Astrocyte of the cerebellum (primary cell): ENCODE measurements around the gene MEGF6.

Experiments
- DNase-seq: peaks from one replicate; pipeline ENCODE4 v3.0.0-alpha.2; 2011; ENCODE audit warnings: low read depth
- H3K4me3 ChIP-seq: 2 replicates; pipeline ENCODE4 v1.5.1; 2011; ENCODE audit warnings: mild to moderate bottlenecking, low read depth, low read length, moderate library complexity
- in situ Hi-C: cut with HindIII; loops from 2 replicates; pipeline ENCODE4 v1.10.0; 2017; ENCODE audit warnings: low sequenced_read_pairs
- TF ChIP-seq, protein P1 (sequence below): IDR thresholded peaks from 2 replicates; pipeline ENCODE4 v1.5.1; 2012; ENCODE audit warnings: low read length, low read depth, moderate library complexity, mild to moderate bottlenecking; ENCODE audit errors: missing control alignments

The MEGF6 gene

DNA sequence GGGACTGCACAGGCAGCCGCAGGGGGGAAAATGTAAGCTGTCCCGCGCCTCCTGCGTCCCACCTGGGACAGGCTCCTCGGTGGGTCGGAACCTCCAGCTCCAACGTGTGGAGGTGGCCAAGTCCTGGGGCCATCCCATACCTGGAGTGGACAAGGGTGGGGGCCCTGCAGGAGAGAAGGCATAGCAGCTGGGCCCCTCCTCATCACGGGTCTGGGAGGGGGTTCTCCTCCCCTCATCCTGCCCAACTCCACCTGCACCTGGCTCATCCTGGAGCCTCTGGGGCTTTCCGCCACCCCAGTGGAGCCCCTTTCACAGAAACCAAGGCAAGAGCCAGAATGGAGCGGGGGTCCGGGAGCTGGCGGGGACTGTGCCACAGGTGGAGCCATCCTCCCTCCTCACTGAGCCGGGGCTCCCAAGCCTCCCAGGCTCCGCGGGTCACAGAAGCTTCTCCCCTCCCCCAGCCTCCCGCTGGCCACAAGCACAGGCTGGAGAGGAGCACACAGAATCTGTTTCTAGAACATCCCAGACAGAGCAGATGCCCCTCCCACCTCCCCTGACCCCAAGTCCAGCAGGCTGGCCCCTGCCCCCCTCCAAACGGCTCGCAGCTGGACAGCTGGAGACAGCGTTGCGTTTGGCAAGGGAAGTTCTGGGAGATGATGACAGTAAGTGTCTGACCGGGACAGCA lies 65.8 kb downstream of the MEGF6 start:
- in situ Hi-C loops = no loop called here
- H3K4me3 ChIP-seq = no peak overlapping the region
- DNase-seq = no peak
- TF ChIP-seq, protein P1, sequence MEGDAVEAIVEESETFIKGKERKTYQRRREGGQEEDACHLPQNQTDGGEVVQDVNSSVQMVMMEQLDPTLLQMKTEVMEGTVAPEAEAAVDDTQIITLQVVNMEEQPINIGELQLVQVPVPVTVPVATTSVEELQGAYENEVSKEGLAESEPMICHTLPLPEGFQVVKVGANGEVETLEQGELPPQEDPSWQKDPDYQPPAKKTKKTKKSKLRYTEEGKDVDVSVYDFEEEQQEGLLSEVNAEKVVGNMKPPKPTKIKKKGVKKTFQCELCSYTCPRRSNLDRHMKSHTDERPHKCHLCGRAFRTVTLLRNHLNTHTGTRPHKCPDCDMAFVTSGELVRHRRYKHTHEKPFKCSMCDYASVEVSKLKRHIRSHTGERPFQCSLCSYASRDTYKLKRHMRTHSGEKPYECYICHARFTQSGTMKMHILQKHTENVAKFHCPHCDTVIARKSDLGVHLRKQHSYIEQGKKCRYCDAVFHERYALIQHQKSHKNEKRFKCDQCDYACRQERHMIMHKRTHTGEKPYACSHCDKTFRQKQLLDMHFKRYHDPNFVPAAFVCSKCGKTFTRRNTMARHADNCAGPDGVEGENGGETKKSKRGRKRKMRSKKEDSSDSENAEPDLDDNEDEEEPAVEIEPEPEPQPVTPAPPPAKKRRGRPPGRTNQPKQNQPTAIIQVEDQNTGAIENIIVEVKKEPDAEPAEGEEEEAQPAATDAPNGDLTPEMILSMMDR = no peak

DNA sequence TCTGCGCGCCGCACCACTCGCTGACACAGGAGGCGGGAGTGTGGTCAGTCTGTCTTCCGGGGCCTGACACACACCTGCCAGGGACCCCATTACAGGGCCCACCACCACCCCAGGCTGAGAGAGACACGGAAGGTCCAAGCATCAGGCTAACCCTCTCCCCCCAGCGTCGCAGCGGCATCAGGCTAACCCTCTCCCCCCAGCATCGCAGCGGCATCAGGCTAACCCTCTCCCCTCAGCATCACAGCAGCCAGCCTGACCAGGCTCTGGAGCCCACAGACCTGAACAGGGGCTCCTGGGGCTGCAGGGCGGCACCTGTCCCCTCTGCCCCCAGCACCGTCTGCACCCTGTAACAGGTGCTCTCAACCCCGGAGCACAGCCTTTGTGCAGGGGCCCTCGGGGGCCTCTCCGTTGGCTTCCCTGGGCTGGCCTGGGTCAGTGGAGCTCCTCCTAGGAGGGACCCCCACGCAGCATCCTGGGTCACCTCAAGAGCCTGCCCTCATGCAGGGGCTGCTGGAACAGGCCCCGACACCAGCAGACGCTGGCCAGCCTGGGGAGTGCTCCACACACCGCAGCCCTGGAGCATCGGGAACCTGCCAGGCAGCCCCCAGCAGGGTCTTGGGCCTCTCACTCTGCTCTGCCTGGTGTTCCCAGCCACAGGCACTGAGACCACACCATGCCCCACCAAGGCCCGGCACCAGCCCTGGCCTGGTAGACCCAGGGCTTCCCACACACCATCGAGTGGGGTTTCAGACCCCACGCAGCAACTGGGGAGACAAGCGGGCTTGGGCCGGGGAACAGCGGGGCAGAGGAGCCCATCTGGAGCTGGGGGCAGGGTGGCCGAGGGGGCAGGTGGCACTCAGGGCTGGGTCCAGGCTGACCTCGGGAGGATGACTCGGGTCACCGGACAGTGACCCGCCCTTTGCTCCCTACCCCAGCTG lies 67.0 kb downstream of the MEGF6 start:
- H3K4me3 ChIP-seq = no peak overlapping the region
- TF ChIP-seq, protein P1 = no peak
- DNase-seq = no peak
- in situ Hi-C loops = no loop called here

DNA sequence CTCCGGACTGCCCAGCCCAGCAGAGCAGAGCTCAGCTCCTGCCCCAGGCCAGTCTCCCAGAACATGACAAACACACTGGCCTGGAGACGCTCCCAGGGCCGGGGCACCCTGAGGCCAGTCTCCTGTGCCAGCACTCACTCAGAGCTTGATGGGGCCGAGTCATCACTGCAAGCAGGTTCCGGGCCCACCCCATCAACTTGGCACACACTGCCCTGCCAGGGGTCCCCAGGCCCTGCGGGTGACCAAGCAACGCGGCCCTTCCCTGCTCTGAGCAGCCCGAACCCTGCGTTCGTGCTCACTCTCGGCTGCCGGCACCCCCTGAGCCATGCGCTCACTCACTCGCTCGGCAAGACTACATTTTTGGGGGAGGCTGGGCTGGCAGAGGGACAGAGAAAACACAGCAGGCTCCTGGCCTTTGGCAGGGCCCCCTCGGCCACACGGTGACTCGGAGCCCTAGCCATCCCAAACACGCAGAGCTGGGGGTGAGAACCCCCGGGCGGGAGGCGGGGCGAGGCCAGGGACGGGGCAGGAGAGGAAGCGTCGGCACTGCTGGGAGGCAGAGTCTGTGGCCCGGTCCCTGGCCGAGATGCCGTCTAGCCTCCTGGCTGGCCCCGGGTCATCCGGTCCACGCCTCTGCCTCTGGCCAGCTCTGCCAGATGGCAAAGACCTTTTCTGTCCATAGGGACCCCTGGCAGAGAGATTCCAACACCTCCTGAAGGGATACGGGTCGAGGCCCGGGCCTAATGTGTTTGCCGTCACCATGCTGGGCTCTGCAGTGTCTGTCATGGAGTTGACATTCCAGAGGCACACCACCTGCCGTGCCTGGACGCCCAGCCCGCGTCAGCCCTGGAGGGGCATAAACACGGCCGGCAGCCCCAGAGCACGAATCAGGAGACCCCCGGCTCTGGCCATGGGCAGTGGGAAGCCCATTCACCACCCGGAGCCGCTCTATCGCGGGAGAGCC lies 68.0 kb downstream of the MEGF6 start:
- H3K4me3 ChIP-seq = no peak overlapping the region
- in situ Hi-C loops = no loop called here
- DNase-seq = peak; percentile 77
- TF ChIP-seq, protein P1 = no peak

- no peak for DNase-seq
- TF ChIP-seq, protein P1 = no peak
- in situ Hi-C loops = no loop called here
- no peak overlapping the region for H3K4me3 ChIP-seq
Observed at GRCh38 chr1:3542676-3543075, 68.6 kb downstream of the MEGF6 start.

DNA sequence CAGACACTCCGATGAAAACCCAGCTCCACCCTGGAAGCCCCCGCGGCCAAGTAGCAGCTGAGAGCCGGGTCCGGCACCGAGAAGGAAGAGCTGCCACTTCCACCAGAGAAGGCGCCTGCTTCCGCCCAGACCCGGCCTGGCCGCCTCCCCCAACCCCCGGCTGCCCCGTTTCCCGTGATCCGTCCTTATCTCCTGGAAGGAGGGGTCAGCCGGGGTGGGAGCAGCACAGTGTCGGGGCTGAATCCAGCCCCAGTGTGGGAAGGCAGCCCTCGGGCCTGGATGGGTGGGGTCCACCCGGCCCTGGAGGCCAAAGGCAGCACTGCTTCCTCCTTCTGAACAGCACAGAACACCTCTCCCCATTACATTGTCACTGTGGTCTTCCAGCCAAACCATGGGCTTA lies 69.4 kb downstream of the MEGF6 start:
- TF ChIP-seq, protein P1 = no peak
- DNase-seq = no peak
- no peak overlapping the region for H3K4me3 ChIP-seq
- in situ Hi-C loops = no loop called here

- no peak overlapping the region for H3K4me3 ChIP-seq
- in situ Hi-C loops = no loop called here
- TF ChIP-seq, protein P1 = no peak
- DNase-seq = no peak
Observed at GRCh38 chr1:3541465-3541864, 69.8 kb downstream of the MEGF6 start.
